ENCODE measurements around the gene ALOX5.
"Not testable (repeated sequence)": the region's sequence is repeated elsewhere in the genome, so short reads cannot be mapped to it uniquely, and the experiment has no call there.

ALOX5 gene

DNA sequence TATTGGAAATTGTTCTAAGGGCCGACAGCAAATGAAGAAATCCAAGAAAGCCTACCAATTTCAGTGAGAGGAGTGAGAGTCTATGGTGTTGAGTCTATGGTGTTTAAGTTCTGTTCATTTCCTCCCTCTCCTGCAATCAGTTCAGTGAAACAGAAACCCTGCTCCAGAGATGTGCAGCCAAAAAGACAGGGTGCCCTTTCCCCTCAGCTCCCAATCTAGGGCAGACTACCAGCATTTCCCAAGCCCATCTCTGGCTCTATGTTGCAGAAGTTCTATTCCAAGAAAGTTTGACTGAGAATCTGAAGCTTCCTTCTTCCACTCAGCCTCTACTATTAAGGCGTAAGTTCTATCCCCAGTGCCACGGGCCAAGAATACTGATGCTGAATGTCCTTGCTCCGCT, 18.5 kb upstream of the ALOX5 start:
- H3K9ac ChIP-seq (ENCODE audit: low read depth, low read length), result no peak overlapping the region
- H3K4me1 ChIP-seq (ENCODE audit: insufficient read depth, low read length), result peaks cover 8% of the 10 kb centered on the region; the same call in 1 of the 2 replicates
- 83% methylated on average over 4 of the region's 4 CpGs for WGBS
- H3K9me3 ChIP-seq (ENCODE audit: insufficient read depth, low read depth, low read length), result no peaks in the 10 kb centered on the region
- no peak overlapping the region for H3K27ac ChIP-seq (ENCODE audit: low read depth, low read length)
- H3K27me3 ChIP-seq (ENCODE audit: insufficient read depth, low read length), result no peaks in the 10 kb centered on the region
- H3K36me3 ChIP-seq (ENCODE audit: insufficient read depth, low read length), result no peaks in the 10 kb centered on the region
- no peak overlapping the region for H3K4me3 ChIP-seq (ENCODE audit: low read length)

DNA sequence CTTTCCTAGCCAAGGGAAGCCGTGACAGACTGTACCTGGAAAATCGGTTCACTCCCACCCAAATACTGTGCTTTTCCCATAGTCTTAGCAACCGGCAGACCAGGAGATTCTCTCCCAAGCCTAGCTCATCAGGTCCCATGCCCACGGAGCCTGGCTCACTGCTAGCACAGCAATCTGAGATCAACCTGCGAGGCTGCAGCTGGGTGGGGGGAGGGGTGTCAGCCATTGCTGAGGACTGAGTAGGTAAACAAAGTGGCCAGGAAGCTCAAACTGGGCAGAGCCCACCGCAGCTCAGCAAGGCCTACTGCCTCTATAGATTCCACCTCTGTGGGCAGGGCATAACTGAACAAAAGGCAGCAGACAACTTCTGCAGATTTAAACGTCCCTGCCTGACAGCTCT, 15.1 kb upstream of the ALOX5 start:
- not testable (repeated sequence) for H3K4me3 ChIP-seq (ENCODE audit: low read length); H3K36me3 ChIP-seq (ENCODE audit: insufficient read depth, low read length); H3K9ac ChIP-seq (ENCODE audit: low read depth, low read length)

DNA sequence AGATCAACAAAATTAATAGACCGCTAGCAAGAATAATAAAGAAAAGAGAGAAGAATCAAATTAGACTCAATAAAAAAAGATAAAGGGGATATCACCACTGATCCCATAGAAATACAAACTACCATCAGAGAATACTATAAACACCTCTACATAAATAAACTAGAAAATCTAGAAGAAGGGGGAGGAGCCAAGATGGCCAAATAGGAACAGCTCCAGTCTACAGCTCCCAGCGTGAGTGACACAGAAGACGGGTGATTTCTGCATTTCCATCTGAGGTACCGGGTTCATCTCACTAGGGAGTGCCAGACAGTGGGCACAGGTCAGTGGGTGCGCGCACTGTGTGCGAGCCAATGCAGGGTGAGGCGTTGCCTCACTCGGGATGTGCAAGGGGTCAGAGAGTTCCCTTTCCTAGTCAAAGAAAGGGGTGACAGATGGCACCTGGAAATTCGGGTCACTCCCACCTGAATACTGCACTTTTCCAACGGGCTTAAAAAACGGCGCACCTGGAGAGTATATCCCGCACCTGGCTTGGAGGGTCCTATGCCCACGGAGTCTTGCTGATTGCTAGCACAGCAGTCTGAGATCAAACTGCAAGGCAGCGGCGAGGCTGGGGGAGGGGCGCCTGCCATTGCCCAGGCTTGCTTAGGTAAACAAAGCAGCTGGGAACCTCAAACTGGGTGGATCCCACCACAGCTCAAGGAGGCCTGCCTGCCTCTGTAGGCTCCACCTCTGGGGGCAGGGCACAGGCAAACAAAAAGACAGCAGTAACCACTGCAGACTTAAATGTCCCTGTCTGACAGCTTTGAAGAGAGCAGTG, 11.8 kb upstream of the ALOX5 start:
- not testable (repeated sequence) for H3K27ac ChIP-seq (ENCODE audit: low read depth, low read length); H3K36me3 ChIP-seq (ENCODE audit: insufficient read depth, low read length); H3K9me3 ChIP-seq (ENCODE audit: insufficient read depth, low read depth, low read length); H3K27me3 ChIP-seq (ENCODE audit: insufficient read depth, low read length); H3K4me1 ChIP-seq (ENCODE audit: insufficient read depth, low read length); H3K9ac ChIP-seq (ENCODE audit: low read depth, low read length)
- 10% methylated on average over 17 of the region's 18 CpGs for WGBS
- H3K4me3 ChIP-seq (ENCODE audit: low read length), result peak overlapping the region; percentile 52

More for the DNA sequence above, 15.1 kb upstream of the ALOX5 start:
- H3K27ac ChIP-seq (ENCODE audit: low read depth, low read length); H3K27me3 ChIP-seq (ENCODE audit: insufficient read depth, low read length); H3K4me1 ChIP-seq (ENCODE audit: insufficient read depth, low read length); H3K9me3 ChIP-seq (ENCODE audit: insufficient read depth, low read depth, low read length): not testable (repeated sequence)
- 51% methylated on average over 7 of the region's 7 CpGs for WGBS

DNA sequence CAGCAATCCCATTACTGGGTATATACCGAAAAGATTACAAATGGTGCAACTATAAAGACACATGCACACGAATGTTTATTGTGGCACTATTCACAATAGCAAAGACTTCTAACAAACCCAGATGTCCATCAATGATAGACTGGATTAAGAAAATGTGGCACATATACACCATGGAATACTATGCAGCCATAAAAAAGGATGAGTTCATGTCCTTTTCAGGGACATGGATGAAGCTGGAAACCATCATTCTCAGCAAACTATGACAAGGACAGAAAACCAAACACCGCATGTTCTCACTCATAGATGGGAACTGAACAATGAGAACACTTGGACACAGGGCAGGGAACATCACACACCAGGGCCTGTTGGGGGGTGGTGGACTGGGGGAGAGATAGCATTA, 6.4 kb upstream of the ALOX5 start:
- H3K4me1 ChIP-seq (ENCODE audit: insufficient read depth, low read length); H3K27ac ChIP-seq (ENCODE audit: low read depth, low read length); H3K36me3 ChIP-seq (ENCODE audit: insufficient read depth, low read length); H3K9me3 ChIP-seq (ENCODE audit: insufficient read depth, low read depth, low read length); H3K4me3 ChIP-seq (ENCODE audit: low read length); H3K9ac ChIP-seq (ENCODE audit: low read depth, low read length): not testable (repeated sequence)
- 96% methylated on average over 3 of the region's 3 CpGs for WGBS
- peaks cover 35% of the 10 kb centered on the region for H3K27me3 ChIP-seq (ENCODE audit: insufficient read depth, low read length)

DNA sequence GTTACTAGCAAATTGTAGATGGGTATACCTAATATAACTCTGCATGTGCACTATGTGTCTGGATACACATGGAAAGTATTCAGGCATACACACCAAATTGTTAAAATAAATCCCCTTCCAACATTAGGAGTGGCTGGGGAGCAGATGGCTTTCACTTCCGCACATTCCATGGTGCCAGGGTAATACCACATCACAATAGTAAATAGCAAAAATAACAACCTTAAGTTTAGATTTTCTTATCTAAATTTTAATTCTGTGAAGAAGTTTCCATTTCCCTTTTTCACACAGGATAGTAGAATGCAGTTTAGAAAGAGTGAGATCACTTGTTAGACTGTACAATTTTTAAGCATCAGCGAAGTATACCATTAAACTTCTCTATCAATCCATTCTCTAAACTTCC, 5.8 kb upstream of the ALOX5 start:
- no peak overlapping the region for H3K9ac ChIP-seq (ENCODE audit: low read depth, low read length)
- H3K9me3 ChIP-seq (ENCODE audit: insufficient read depth, low read depth, low read length), result no peaks in the 10 kb centered on the region
- H3K36me3 ChIP-seq (ENCODE audit: insufficient read depth, low read length), result no peaks in the 10 kb centered on the region
- peaks cover 41% of the 10 kb centered on the region for H3K27me3 ChIP-seq (ENCODE audit: insufficient read depth, low read length)
- WGBS, result 83% methylated on average over 1 of the region's 2 CpGs
- H3K27ac ChIP-seq (ENCODE audit: low read depth, low read length), result no peak overlapping the region
- H3K4me1 ChIP-seq (ENCODE audit: insufficient read depth, low read length), result no peaks in the 10 kb centered on the region
- no peak overlapping the region for H3K4me3 ChIP-seq (ENCODE audit: low read length)

DNA sequence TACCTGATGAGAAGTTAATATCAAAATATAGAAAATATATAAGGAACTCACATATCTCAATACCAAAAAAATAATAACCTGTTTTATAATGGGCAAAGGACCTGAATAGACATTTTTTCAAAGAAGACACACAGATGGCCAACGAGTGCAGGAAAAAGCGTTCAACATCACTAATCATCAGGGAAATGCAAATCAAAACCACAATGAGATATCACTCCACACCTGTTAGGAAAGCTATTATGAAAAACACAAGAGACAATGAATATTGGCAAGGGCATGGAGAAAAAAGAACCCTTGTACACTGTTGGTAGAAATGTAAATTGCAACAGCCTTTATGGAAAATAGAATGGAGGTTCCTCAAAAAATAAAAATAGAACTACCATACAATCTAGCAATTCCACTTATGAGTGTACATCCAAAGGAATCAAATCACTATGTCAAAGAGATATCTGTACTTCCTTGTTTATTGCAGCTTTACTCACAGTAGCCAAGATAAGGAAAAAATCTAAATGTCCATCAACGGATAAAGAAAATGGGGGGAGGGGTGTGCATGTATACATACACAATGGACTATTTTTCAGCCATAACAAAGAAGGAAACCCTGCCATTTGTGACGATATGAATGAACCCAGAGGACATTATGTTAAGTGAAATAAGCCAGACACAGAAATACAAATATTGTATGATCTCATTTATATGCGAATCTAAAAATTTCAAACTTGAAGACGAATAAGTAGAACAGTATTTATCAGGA, 3.6 kb upstream of the ALOX5 start:
- 95% methylated on average over 4 of the region's 6 CpGs for WGBS
- Histone ChIP-seq H3K4me3 (ENCODE audit: low read length) (no peak overlapping the region), H3K27me3 (ENCODE audit: insufficient read depth, low read length) (peaks cover 62% of the 10 kb centered on the region), H3K27ac (ENCODE audit: low read depth, low read length) (no peak overlapping the region), H3K9me3 (ENCODE audit: insufficient read depth, low read depth, low read length) (no peaks in the 10 kb centered on the region), H3K36me3 (ENCODE audit: insufficient read depth, low read length) (no peaks in the 10 kb centered on the region), H3K4me1 (ENCODE audit: insufficient read depth, low read length) (no peaks in the 10 kb centered on the region), H3K9ac (ENCODE audit: low read depth, low read length) (no peak overlapping the region)

DNA sequence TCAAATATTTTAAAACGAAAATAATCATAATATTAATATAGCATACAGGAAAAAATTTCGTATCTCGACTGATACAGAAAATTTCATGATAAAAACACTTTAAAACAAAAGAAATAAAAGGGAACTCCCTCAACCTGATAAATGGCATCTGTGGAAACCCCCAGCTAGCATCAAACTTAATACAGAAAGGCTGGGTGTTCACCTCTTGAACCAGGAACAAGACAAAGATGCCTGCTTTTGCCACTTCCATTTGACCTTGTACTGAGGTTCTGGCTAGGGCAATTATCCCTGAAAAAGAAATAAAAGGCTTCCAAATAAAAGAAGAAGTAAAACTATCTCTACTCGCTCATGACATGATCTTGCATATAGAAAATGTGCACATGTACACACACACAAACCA, 2.5 kb upstream of the ALOX5 start:
- Histone ChIP-seq H3K27ac (ENCODE audit: low read depth, low read length) (no peak overlapping the region), H3K4me3 (ENCODE audit: low read length) (no peak overlapping the region), H3K9ac (ENCODE audit: low read depth, low read length) (no peak overlapping the region), H3K9me3 (ENCODE audit: insufficient read depth, low read depth, low read length) (no peaks in the 10 kb centered on the region), H3K36me3 (ENCODE audit: insufficient read depth, low read length) (no peaks in the 10 kb centered on the region), H3K4me1 (ENCODE audit: insufficient read depth, low read length) (0 out of 2 replicates have a peak, but pooled peaks cover 3% of the 10 kb centered on the region), H3K27me3 (ENCODE audit: insufficient read depth, low read length) (peaks cover 72% of the 10 kb centered on the region)
- 90% methylated on average over 2 of the region's 4 CpGs for WGBS

DNA sequence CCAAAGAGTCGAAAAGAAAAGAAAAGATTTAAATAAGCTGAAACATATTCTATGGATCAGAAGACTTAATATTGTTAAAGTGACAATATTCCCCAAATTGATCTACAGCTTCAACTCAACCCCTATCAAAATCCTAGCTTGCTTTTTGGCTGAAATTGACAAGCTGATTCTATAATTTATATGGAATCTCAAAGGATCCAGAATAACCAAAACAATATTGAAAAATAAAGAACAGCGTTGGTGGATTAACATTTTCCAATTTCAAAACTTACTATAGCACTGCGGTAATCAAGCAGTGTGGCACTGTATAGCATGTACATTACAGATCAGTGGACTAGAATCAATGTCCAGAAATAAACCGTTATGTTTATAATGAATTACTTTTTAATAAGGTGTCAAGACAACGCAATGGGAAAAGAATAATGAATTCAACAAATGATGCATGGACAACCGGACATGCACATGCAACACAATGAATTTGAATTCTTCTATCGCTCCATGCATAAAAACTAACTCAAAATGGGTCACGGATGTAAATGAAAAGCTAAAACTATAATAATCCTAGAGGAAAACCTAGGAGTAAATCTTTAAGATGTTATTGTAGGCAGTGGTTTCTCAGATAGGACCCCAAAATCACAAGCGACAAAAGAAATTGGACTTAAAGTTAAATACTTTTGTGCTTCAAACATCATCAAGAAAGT, 1.6 kb upstream of the ALOX5 start:
- Histone ChIP-seq H3K9ac (ENCODE audit: low read depth, low read length) (no peak overlapping the region), H3K36me3 (ENCODE audit: insufficient read depth, low read length) (no peaks in the 10 kb centered on the region), H3K27ac (ENCODE audit: low read depth, low read length) (no peak overlapping the region), H3K4me3 (ENCODE audit: low read length) (no peak overlapping the region), H3K9me3 (ENCODE audit: insufficient read depth, low read depth, low read length) (no peaks in the 10 kb centered on the region), H3K27me3 (ENCODE audit: insufficient read depth, low read length) (peaks cover 72% of the 10 kb centered on the region), H3K4me1 (ENCODE audit: insufficient read depth, low read length) (0 out of 2 replicates have a peak, but pooled peaks cover 6% of the 10 kb centered on the region)
- whole genome bisulfite sequencing, result 92% methylated on average over 8 of the region's 9 CpGs

DNA sequence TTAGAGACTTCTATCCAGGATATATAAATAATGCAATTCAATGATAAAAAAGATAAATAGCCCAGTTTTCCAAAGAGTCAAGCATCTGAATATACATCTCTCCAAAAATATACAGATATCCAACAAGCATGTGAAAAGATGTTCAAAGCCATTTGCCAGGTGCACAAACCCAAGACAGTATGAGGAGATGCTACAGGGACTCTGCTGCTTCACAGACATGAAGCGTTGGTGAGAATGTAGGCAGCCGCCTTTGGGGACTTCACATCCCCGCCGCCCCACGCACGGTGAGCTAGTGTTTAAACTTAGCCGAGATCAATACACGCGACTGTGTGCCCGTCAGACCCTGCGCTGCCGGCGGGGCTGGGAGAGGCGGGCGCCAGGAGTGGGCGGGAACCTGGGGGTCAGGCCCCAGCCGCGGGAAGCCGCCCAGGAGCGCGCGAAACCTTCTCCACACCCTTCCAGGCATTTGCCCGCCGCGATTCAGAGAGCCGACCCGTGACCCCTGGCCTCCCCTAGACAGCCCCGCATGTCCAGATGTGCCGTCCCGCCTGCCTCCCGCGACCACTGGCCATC, 927 bp upstream of the ALOX5 start:
- Histone ChIP-seq H3K9ac (ENCODE audit: low read depth, low read length) (peak overlapping the region; percentile 21; the same call in 1 of the 2 replicates), H3K4me1 (ENCODE audit: insufficient read depth, low read length) (0 out of 2 replicates have a peak, but pooled peaks cover 6% of the 10 kb centered on the region), H3K27ac (ENCODE audit: low read depth, low read length) (no peak overlapping the region), H3K4me3 (ENCODE audit: low read length) (peak overlapping the region; percentile 52), H3K36me3 (ENCODE audit: insufficient read depth, low read length) (no peaks in the 10 kb centered on the region), H3K9me3 (ENCODE audit: insufficient read depth, low read depth, low read length) (no peaks in the 10 kb centered on the region), H3K27me3 (ENCODE audit: insufficient read depth, low read length) (peaks cover 72% of the 10 kb centered on the region)
- 1% methylated on average over 32 of the region's 32 CpGs for WGBS

DNA sequence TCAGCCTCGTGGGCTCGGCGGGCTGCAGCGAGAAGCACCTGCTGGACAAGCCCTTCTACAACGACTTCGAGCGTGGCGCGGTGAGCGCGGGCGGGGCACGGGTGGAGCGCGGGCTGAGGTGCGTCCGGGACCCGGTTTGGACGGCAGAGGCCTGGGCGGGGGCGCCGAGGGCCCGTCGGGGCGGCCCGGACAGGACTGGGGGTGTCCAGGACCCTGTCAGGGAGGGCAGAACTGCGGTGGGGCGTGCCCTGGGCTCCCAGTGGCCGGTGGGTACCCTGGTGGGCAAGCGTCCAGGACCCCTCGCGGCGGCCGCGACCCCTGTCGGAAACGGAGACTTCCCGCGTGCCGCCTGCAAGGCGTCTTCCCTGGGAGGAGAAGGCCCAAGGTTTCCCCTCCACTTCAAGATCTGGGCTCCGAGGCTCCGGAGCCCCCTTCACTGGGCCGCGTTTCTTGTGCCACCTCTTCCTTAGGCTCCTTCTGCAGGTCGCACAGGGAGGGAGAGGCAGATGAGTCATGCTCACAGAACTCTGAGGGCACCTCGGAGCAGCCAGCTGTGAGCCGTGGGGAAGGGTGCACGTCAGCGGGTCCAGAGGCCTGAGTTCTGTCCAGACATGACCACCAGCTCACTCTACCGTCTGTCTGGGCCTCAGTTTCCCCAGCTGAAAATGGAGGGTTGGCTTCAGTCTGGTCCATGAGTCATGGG, 485 bp downstream of the ALOX5 start:
- 0 out of 2 replicates have a peak, but pooled peaks cover 6% of the 10 kb centered on the region for H3K4me1 ChIP-seq (ENCODE audit: insufficient read depth, low read length)

More for the DNA sequence above, 485 bp downstream of the ALOX5 start:
- Histone ChIP-seq H3K4me3 (ENCODE audit: low read length) (peak overlapping the region; percentile 52), H3K27me3 (ENCODE audit: insufficient read depth, low read length) (peaks cover 67% of the 10 kb centered on the region), H3K36me3 (ENCODE audit: insufficient read depth, low read length) (no peaks in the 10 kb centered on the region), H3K27ac (ENCODE audit: low read depth, low read length) (no peak overlapping the region), H3K9me3 (ENCODE audit: insufficient read depth, low read depth, low read length) (no peaks in the 10 kb centered on the region), H3K9ac (ENCODE audit: low read depth, low read length) (no peak overlapping the region)
- WGBS, result 11% methylated on average over 51 of the region's 51 CpGs
